Measurements from ENCODE around the gene BDNF.
"Not testable (repeated sequence)": the region's sequence is repeated elsewhere in the genome, so short reads cannot be mapped to it uniquely, and the experiment has no call there.

Gene BDNF

DNA sequence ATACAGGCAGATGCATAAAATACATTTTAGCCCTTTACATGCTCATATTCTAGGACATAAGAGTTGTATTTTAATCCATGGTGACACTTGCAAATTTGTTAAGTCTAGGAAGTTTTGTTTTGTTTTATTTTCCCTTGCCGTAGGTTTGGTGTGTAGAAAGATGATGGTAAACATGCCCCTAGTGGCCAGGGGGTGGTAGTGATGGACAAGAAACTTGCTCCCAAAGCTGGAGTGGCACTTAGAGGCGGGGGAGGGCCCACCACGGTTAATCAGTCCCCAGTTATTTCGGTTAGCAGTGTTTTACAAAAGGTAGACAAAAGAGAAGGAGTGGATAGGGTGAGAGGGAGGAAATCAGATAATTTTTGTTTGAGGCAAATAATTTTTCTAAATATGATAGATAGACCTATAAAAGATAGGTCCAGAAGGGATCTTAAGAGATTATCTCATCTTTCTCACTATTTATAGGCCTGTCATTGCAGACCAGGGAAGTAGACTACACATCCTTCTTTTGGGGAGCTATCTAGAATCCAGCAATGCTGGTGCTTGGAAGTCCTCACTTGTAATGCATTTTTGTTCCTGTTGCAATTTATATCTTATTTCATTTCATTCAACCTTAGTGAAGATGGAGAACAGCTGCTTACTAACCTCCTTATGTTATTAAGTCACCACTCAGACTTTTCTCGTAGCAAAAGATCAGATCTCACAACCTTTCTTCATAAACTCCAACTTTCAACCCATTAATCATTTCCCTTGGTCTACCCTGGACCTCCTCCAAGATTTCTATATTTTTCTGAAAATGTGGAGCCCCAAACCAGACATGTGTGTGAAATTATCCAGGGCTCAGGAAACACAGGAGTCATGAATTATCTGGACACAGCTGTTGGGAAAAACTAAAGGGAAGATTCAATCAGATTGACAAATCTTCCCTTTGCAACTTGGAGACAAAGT lies 5.9 kb upstream of the BDNF start:
- DNase-seq: no peak

DNA sequence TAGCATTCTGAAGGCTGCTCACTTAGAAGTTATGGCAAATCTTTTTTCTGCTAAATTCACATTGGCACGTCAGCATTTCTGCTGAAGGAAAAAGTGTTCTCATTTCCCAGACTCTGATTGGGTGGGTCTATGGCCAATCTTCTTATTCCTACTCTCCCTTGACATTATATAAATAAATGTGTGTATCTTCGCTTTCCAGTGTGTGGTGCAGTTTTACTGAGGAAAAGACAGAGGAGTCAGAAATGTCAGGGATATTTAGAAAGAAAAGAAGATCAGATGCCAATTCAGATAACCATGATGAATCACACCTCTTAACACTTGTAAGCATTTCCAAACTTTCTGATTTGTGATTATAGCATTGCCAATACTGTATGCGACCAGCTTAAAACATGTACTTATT lies 3.2 kb upstream of the BDNF start:
- DNase-seq: no peak

DNA sequence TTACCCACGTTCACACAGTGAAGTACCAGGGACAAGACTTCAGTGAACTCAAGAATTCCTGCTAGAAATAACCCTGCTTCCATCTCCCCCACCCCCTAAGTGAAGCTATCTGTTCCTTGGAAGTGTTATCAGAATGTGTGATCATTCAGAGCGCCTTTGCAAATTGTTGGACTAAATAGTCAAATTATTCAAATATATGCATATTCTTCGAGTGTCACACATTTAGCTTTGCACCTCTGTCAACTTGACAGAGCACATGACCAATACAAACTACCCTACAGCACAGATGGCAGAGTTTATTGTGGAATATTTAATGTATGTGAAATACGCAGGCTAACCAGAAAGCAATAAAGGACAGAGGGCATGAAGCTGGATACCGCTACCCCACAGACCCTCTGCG lies 2.6 kb upstream of the BDNF start:
- no peak for DNase-seq

DNA sequence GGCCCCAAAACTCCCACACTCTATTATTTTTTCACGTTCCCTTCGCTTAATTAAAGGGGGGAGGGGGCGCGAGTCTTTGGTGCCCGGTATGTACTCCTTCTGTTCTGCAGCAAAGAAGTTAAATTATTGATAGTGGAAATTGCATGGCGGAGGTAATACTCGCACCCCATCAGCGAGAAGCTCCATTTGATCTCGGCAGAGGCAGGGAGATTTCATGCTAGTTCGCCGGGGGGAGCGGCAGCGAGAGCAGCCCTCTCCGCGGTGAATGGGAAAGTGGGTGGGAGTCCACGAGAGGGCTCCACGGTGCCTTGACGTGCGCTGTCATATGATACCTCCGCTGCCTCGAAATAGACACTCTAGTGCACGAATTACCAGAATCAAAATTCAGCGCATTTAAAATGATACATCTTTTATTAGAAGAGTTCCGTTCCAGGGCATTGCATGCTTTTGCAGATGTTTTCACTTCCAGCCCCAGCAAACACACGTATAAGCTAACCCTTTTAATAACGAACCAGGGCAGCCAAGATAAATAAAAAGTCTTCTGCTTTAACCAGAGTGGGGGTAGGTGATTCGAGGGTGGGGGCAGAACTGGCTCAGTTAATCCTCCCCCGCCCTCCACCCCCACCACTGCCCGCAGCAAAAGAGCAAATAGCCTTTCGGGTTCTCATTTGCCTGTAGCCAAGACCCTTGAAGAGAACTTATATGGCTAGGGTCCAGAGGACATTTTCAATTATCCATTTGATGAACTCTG lies 1.3 kb upstream of the BDNF start:
- DNase-seq: no peak

DNA sequence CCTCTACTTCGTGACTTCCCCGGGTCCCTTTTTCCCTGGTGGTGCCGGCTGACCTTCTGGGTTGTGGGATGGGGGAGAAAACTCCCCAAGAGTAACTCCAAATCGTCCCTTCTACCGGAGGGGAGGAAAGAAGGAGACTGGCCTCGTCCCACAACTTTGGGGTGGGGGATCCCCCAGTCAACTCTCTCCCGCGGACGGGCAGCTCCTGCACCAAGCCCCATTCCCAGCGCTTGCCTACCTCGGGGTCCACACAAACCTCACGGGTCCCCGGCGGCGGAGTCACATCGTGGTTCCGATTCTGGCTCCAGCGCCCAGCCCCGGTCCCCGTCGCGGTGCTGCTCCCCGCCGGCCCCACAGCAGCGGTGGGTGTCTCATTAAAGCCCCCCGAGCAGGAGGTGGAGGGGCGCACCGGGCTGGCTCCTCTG lies 317 bp downstream of the BDNF start:
- DNase-seq: no peak

DNA sequence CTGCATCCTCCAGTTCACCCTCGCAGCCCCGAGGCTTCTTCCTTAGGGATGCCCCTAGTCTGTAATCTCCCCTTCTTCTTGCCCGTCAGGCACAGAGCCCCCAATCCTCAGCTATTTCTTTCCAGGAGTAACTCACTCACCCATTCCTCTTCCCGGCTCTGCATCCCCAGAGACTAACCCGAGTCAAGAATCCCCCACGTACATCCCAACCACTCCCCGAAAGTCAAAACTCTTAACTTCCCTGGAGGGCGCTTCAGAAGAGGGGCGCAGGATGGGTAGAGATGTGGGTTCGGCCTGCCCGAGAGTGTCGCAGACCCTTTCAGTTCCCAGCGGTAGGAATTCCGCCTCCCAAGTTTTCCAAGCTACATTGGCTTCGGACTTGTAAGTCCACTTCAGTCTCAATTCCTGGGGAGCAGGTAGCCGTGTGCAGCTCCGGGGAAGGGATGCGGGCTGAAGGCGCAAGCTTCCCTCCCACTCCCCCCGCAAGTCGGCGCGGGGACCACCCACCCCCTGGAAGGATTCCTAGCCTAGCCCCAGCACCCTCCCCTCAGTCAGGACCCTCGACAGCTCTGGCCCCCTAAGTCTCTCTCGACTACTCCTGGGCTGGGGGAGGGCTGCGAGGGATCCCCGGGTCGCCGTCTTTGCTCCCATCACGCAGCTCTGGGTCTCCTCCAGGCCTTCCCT lies 871 bp downstream of the BDNF start:
- no peak for DNase-seq

DNA sequence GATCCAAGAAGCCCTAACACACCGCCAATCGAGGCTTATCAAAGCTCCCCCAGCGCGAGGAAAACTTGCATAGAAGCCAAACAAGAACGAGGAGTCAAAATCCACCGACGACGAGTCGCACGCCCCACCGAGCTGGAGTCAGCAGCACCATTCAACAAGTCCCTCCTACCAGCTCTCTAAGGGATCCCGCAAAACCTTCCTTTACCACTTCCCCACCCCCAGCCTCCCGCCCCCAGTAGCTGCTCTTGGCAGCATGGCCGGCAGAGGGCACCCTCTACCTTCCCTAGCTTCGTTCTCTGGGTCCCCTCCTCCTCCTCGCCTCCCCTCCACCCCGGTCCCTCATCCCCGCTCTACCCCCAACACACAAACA lies 1.4 kb downstream of the BDNF start:
- no peak for DNase-seq

DNA sequence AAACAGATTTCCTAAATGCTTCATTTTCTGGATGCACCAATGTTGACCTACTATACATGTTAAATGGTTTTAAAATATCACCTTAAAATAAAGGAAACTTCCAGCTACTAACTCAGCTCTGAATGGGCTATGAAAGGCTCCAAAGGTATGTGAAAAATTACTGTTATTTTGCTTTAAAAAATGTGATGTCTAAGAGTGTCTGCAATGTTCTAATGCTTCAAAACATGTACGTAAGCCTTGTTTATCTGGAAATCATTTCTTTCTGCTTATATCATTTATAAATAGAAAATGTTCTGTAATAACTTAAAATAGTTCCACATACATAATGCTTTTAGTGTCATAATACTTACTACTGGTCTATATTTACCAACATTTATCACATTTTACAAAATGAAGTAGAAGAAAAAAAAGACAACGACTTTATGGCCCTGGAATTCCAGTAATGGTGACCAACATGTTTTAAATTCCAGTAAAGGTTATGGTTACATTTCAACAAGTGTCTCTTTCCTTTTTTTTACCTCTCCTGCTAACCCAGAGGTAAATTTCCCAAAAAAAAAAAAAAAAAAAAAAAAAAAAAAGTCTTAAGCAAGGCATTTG lies 2.5 kb downstream of the BDNF start:
- no peak for DNase-seq

DNA sequence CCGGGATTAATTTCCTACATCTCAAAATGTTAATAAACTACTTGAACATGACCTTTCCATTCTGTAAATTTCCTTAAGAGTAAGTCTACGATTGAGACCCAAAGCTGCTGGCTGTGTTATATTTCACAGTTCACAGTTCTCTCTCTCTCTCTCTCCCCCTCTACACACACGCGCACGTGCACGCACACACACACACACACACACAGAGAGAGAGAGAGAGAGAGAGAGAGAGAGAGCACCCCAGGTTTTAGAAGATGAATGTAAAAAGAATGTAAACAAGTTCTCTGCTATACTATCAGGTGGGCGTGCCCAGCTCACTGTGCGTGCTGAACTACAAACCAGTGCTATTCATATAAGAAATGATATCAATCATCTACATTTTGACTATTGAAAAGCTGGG lies 3.3 kb downstream of the BDNF start:
- no peak for DNase-seq

DNA sequence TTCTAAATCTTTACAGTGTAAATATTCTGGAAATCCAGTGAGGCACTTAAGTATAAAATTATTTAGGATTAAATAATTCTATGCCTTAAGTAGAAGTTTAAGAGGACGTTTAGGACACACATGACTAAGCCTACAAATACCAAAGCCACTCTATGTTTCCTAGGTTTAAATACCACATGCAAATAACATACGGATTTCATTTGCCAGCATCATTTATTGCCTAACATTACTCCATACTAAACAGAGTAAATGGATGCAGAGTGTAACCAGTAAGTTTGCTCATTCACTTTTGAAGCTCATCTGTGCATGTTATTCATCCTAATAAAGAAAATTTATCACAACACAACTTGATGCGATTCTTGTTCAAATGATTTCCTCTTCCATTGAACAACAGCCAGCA lies 4.1 kb downstream of the BDNF start:
- DNase-seq: no peak

DNA sequence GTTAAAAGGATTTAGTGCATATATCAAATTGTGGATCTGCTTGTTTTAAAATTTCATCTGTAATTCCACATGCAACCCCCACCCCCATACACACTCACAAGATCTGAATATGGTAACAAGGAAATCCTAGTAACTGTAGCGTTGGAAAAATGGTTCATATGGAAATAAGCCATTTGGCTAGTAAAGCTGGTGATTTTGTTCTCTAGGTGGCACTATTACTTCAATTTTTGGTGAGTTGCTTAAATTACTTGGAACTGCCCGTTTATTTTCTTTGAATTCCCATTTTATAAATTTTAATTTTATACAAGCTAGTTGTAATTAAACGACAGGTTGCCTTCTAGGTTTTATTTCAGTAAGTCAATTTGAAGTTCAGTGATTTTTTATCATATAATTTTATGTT lies 5.3 kb downstream of the BDNF start:
- peak; percentile 24 for DNase-seq

DNA sequence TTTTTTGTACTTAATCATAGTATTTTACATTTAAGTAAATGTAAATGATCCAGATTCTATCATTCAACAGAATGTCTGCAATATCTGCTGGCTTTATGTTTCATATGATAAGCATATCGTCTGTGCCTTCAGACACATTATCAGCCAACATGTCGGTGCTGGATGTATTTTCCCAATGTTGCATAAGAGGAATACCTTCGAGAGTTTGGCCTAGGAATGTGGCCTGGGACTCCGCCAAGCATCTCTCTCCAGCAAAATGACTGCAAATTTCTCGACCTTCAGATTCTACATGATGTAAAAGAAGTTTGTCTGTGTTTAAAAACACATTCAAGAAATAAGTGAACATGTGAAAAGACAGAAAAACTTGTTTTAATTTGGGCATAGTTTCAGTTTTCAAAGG lies 6.9 kb downstream of the BDNF start:
- DNase-seq: no peak

DNA sequence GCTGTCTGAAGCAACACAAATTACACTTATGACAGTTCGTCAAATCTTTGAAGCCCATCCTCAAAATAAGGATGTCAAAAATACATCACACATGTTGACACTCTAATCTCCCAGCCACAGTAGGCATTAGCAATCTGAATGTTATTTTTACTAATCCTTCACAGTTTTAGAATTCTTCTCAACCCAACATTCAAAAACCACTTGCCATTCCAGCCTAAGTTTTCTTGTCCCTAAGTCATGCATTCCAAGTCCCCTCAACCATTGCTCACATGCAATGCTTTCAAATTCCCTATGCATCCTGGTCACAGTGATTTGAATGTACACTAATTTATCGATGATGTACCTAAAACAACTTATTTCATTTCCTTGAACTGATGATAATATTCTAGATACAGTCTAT lies 7.5 kb downstream of the BDNF start:
- DNase-seq: no peak

DNA sequence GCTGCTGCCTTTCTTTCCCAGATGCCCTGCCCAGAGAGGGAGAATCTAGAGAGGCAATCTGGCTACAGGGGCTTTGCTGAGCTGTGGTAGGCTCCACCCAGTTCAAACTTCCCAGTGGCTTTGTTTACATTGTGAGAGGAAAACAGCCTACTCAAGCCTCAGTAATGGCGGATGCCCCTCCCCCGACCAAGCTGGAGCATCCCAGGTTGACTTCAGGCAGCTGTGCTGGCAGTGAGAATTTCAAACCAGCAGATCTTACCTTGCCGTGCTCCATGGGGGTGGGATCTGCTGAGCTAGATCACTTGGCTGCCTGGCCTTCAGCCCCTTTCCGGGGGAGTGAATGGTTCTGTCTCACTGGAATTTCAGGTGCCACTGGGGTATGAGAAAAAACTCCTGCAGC lies 12.2 kb downstream of the BDNF start:
- no peak for DNase-seq

DNA sequence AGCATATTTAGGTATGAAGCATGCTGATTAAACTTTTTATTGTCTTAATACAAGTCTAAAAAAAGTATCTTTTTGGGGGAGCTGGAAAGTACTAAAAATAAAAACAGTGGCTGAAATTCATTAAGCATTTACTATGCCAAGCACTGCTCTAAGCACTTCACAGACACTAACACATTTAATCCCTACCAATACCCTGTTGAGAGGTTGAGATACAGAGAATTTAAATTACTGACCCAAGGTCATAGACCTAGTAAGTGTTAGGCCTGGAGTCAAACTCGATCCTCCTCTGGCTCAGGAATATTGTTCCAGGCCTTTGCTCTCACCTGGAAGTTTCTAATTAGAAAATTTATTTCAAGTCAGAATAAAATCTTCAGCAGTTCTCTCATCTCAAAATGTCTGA lies 18.6 kb downstream of the BDNF start:
- DNase-seq: no peak

DNA sequence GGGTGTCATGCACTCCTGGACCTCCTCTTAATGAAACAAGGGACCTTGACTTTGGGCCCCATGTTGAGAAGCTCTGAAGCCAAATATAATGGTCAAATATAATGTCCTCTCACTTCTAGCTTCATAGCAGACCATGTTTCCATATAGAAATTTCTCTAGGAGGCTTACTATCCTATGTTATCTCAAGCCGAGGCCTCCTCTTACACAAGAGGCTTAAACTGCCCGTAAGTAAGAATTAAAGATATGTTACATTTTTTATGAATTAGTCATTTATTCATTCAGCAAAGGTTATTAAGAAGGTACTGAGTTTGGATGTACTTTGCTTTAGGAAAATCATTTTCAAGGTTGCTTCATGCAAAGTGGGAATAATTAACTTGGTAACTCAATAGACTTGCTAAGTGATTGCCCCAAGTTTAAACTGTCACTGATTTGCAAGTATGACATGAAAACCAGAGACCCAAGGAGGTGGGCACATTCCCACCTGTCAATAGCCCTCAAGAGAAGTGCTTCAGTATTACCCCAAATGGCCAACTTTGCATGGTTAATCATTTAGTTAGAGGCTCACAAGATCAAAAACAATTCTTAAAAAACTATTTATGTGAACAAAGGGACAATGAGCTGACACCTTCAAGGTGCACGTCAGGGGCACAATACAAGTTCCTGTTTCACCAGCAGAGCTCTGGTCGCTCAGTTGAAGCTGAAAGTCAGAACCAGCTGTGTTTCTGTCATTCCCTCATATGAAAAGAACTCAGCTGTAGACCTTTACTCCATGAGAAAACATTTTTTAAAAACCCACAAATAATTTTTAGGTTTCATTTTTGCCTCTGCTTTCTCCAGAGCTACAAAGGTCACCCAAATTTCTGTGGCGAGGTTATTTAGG lies 20.9 kb downstream of the BDNF start:
- no peak for DNase-seq

DNA sequence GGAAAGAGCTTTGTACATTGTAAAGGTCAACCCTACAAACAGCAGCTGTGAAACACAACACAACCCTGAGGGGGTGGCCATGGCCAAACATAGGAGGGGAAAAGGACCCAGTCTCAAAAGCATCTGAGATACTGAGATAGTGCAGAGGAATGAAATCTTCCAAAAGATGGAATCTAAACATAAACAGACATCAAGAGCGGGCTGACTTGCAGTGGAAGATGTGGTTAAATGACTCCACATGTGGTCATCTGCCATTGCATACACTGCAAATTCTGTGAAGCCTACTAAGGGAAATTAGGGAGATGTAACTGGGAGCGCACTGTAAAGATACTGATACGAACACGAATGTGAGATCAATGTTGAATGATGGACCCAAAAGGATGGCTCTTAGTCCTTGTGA lies 22.0 kb downstream of the BDNF start:
- no peak for DNase-seq

DNA sequence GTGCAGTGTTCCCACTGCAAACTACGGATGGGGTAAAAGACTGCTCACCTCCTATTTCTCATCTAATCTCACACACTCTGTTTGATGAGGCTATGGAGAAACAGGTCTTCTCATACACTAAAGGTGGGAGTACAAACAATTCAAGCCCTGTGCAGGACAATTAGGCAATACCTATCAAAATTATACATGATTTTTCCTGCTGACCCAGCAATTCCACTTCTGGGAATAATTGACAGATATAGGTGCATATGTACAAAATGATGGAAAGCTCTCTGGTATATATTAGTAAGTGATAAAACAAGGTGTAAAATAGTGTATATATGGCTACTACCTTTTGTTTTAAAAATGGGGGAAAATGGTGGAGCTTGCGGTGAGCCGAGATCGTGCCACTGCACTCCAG lies 23.1 kb downstream of the BDNF start:
- DNase-seq: no peak

DNA sequence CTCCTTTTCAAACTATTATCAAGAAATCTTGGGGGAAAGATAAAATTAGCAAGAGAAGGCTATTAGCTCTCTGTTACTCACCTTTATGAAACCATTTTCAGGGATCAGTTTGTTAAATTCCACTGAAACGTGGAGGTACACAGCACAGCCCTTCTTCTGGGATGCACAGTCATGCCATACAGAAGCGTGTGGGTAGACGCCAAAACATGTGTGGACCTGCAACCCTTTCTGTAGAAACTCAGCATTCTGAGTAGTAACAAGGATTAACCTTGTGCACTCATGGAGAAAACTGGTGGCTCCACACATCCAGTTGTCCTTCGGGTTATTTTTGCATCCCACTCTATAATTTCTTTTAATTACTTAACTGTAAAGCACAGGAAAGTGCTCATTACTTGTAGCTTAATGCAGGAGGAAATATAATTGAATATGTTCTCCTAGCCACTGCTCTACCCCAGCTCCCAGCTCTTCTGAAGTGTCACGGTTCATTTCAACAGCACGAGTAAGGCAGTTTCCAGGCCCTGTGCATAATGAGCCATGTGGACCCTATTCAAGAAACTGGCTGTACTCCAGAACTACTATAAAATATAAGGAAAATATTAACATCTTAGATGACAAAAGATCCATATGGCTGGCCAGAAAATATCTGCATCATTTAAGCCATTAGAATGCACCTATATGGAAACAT lies 26.1 kb downstream of the BDNF start:
- no peak for DNase-seq

DNA sequence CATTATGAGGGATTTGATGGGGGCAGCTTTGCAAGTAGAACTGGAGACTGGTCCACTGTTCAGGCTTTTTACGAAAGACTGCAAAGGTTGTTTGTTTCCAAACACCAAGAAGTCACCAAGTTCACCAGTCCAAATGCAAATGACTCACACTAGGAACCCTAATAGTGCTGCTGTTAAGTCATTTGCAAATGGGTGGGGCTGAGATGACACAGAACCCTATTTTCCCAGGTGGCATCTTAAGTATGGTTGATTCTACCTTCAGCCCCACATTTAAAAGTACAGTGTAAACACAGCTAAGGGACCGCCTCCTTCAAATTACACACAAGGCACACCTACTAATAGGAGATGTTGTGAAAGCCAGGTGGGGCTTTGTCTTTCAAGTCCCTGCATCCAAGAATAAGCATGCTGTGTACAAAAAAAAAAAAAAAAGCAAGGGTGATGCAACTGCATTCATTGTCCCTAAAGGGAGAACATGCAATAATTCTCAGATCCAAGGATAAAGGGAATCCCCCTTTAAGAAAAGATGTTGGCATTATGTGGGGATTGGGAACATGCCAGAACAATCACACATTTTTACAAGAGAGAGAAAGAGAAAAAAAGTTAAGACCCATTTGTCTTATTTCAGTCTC lies 27.3 kb downstream of the BDNF start:
- no peak for DNase-seq

DNA sequence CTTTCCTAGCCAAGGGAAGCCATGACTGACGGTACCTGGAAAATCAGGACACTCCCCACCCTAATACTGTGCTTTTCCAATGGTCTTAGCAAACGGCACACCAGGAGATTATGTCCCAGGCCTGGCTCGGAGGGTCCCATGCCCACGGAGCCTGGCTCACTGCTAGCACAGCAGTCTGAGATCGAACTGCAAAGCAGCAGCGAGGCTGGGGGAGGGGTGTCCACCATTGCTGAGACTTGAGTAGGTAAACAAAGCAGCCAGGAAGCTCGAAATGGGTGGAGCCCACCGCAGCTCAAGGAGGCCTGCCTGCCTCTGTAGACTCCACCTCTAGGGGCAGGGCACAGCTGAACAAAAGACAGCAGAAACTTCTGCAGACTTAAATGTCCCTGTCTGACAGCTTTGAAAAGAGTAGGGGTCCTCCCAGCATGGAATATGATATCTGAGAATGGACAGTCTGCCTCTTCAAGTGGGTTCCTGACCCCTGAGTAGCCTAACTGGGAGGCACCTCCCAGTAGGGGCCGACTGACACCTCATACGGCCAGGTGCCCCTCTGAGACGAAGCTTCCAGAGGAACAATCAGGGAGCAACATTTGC lies 34.6 kb downstream of the BDNF start:
- DNase-seq: not testable (repeated sequence)
